Stimulated activated CD4-positive, alpha-beta T cell treated with anti-CD3 and anti-CD28 coated beads, Interleukin-1b, Interleukin-23, amount 100 ng/mL, for 48 hours (primary cell): ENCODE data around the gene PGBD5.

Experiments used
- DNase-seq: peaks from one replicate; pipeline ENCODE4 v3.0.0-alpha.2; 2020

PGBD5 gene

DNA sequence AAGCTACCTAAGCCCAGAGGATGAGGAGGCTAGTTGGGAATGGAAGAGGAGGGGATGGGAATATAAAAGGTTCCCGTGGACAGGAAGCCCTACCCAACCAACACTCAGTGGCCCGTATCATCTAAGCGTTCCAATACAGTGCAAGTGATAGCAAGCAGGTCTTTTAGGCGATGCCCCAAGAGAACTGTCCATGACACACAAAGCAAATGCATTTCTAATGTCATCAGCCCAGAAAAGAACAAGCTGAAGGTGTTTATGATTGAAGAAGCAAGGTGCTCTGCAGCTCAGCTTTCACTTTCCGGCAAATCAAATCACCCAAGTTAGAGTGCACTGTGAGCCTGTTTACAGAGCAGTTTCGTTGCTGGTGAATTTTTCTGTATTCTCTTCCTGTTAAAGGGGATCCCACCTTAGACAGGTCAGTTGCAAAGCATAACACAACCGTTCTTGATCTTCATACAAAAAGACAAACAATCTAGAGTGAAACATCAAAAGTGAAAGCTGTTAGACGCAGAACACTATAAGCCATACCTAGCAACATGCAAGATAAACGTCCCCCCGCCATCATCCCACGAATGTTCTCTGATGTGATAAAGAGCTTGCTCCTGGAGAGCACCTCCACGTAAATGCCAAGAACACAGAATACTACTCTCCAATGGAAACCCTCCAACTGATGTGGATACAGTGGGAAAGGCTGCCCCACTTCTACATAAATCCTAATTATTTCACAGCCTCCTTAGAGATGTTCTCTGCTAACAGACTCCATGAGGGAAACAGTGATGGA lies 54.0 kb downstream of the PGBD5 start:
- no peak for DNase-seq

DNA sequence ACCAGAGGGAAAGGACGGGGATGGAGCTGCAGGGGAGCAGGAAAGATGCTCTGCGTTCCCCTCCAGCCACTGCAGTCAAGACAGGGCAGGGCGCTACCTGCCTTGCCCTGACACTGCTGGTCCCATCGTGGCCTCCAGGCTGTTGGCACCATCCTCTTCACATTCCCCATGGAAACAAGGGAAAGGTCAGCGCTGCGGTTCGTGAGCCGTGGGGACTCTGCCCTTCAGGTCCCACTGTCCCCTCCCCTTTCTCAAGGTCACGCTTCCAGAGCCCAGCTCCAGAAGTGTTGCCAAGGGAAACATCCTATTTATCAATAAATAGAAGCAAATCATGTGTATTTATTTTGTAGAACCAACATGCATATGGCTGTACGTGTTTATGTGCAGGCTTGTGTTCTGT lies 56.0 kb downstream of the PGBD5 start:
- DNase-seq, result no peak

DNA sequence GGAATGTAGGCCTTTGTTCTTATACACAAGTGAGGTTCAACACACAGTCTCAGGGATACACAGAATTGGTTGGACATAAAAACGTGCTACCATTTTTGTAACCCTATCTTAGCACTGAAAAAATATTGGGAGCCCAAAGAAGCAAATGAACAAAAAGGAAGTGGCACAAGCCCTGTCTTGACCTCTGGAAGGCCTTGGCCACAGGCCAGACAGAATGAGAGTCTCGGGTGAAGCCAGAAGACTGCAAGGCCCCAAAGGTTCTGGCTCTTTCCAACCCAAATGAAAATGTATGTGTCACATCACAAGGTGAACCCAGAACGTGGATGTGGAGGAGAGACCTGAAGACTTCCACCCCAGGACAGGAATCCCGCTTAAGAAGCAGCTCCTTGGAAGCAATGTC lies 57.3 kb downstream of the PGBD5 start:
- no peak for DNase-seq

DNA sequence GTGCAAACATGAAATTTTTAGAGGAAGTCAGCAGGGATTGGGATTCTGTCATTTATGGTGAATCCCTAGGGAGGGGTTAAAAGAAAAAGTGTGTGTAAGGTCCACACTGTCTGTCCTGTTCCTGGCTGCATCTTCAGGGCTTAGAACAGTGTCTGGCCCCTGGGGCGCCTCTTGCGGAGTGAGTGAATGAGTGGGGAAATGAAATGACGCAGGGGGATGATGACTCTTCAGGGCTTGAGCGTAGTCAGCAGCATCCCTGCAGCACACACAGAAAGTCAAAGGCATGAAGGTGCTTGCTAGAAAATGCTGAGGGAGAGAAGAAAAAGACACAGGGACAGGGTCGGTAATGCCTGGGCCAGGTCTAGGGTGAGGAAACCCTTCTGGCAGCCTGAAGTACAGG lies 57.8 kb downstream of the PGBD5 start:
- DNase-seq, result no peak

DNA sequence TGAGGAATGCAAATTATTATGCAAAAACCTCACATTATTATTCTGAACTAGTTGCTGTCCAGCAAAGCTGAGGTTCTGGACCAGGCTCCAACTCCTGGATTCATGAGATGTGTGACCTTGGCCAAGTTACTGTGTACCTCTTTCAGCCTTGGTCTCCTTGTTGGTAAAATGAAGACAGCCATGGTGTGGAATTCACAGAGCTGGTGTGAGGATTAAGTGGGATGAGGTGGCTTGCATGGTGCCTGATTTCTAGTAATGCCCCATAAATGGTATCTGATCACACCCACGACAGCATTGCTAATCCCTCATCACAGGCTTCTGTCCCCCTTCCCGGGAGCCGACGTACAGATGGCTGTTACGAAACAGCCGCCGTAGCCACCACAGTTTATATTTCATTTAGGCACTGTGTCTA lies 59.6 kb downstream of the PGBD5 start:
- DNase-seq, result no peak

DNA sequence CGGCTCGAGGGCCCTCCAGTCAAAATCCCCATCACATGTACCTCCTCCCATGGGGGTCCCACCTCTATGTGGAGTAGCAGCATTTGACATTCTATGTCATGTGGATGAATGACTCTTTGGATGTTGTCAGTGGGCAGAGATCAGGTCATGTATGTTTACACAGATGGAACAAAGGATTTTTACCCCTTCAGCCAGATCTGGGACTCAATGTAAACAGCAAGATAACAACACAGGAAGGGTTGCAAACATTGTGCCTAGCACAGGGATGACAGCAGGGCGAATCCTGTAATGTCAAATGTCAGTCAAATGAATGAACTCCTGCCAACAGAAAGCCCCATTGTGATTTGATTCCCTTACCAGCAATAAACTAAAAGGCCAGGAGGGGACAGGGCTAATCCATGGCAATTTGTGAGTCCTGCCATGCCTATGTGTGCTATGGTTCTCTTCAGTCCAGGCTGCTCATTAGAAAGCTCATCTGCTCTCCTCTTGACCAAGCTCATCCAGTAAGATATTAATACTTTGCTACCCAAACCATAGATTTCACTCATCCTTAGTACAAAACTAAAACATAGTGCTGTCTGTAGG lies 60.3 kb downstream of the PGBD5 start:
- no peak for DNase-seq

DNA sequence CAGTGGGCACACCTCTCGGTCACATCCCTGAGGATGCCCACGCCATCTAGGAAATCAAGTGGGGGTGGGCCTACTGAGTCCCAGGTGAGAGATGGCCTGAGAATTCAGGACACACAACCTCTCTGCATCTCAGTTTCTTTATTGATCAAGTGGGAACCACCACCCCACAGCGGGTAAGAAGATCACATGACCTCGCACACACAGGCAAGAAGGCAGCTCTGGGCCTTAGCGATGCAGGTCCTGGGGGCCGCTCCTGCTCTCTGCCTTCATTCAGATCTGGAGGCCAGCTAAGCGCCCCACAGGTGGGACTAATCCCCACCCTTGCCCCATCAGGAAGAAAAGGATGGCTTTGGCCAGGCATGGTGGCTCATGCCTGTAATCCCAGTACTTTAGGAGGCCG lies 63.2 kb downstream of the PGBD5 start:
- DNase-seq, result no peak

DNA sequence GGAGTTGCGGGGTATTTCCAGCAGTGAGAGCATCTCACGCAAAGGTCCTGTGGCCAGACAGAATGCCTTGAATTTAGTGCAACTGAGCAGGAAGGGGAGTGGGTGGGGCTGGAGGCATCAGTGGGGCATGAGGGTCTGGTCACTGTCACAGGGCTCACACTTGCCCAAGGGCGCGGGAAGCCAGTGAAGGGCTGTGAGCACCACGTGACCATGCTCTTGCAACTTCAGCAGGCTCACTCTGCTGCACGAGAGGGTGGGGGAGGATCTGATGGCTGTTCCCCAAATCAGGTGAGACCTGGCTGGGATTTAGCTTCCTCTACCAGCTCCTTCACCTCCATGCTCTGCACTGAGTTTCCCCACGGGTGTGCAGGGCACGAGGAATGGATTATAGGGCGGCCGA lies 64.2 kb downstream of the PGBD5 start:
- DNase-seq, result no peak

DNA sequence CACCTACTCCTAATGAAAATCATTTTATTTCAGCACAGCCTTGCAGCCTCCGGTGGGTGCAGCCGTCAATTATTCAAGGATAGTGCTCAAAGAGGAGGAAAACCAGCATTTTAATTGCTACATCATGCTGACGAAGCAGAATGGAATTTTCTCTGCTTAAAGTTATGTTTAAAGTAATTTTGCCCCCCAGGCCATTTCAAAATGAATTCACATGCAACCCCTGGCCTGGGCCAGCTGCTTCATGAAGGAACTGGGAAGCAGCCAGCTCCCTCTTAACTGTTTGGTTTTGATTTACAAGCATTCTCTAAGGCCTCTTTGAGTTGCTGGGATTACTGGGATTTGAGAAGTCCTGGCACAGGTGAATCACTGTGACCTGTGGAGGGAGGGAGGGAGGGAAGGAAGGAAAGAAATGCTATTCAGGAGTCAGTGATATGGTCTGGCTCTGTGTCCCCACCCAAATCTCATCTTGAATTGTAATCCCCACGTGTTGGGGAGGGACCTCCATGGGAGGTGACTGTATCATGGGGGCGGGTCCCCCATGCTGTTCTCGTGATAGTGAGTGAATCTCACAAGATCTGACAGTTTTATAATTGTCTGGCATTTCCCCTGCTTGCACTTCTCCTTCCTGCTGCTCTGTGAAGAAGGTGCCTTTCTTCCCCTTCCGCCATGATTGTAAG lies 66.0 kb downstream of the PGBD5 start:
- DNase-seq, result no peak

DNA sequence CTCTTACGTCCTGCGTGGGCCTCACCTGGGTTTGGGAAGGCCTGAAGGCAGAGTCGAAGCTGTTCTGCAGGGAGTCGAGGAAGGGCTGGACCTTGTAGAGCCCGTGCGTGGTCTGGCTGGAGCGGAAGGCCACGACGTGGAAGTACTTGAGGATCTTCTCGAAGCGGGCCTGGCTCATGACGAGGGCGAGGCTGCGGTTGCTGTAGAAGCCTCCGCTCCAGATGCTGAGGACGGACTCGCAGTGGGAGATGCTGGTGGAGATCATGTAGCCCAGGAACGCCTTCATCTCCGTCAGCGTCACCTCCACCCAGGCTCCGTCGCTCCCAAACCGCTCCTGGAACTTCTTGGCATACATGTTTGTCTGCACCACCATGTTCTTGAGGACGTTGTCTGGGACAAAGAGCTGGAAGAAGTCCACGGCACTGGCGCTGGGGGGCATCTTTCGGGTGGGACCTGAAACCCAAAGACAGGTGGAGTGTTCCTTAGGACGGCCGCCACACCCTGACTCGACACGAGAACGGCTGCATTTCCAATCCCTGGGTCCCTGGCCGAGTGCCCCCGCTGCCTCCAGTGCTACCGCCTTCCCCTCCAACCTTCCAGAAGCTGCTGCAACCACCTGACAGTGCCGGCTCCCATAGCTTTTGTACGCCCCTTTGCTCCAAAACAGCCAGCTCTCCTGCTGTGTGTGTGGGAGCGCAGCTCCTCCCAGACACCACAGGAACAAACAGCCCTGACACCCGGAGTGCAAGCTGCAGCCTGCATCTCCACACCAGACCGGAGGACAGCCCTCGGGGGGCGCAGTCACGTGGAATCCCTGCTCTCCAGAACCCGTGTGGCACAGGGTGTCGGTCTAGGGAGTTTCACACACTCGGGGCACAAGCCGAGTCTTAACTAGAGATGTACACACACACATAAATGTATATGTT lies 69.0 kb downstream of the PGBD5 start:
- DNase-seq, result no peak

DNA sequence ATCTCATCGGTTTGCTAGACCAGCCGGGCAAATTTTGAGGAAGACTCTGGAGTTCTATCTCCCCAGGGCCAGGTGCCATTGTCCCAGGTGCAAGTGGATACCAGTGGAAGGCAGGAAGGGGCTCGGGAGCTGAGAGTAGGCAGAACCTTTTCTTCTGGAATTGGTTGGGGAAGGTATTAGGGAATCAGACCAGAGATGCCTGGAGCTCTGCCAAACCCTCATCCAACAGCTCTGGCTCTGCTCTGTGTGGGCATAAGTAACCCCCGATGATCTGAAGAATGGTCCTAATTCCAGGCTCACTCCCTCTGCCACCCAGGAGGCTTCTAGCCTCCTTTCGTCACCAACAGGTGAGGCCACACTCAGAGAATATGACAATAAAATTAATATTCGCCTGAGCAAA lies 69.9 kb downstream of the PGBD5 start:
- no peak for DNase-seq

DNA sequence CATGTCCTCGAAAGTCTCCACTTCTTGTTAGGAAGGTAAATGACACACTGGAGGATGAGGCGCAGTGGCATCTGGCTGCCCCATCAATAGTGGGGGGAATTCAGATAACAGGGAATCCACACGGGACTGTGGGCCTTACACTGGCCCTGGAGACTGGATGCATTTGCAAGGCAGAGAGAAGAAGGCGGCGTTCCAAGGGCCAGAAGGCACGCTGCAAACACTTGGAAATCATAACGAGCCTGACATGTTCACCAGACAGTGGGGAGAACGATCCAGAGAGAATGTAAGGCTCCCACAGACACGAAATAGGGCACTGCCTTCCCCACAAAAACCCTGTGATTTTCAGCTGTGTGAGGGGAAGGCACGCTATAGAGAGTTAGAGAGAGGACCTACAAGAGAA lies 70.5 kb downstream of the PGBD5 start:
- no peak for DNase-seq

DNA sequence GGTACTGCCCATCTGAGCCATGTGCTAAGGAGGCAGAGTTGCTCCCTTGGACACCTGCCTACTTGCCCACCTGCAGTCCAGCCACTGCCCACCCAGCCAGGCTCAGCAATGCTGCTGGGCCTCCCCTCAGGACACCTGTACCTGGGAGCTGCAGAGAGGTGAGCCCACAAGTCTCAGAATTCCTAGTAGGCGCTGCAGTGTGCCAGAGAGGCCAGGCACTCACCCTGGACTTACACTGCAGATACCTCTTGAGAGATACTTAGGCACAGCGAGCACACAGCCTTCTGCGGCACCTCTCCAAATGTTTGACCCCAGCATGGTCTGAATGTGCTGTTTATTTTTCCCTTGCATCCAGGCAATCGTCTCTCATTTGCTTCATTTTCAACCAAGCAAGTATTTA lies 71.0 kb downstream of the PGBD5 start:
- DNase-seq, result no peak

DNA sequence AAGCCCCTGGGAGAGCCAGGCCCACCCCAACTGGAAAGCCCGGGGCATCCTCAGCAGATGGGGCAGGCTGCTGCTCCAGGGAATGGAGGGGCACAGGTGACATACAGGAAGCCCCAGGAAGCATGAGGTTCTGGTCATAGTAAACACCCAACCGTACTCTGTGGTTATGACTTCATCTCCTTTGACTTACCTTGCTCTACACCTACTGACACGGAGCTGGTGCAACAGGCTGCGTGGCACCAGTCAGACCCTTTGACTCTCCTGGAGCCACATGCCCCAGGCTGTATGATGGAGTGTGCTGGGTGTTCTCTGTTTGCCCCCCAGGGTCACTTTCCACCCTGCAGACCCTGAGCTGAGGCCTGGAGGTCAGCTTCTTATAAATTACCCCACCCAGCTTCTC lies 72.1 kb downstream of the PGBD5 start:
- no peak for DNase-seq

DNA sequence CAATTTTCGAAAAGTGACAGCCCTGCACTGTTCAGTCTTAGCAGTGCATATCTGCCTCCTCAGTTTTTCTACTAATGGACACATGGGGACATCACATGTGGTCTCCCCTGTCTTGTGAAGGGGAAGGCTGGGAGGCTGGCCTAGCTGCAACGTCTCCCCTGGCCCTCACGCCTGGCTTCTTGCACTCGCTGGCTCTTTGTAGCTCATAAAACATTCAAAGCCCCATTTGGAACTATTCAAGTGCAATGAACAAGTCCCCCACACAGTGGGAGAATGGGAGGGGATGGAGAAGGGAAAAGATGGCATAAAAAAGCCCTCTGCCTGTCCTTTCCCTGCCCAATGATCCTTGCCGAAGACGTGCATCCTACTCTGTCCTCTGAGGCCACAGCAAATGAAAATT lies 73.6 kb downstream of the PGBD5 start:
- DNase-seq, result no peak

DNA sequence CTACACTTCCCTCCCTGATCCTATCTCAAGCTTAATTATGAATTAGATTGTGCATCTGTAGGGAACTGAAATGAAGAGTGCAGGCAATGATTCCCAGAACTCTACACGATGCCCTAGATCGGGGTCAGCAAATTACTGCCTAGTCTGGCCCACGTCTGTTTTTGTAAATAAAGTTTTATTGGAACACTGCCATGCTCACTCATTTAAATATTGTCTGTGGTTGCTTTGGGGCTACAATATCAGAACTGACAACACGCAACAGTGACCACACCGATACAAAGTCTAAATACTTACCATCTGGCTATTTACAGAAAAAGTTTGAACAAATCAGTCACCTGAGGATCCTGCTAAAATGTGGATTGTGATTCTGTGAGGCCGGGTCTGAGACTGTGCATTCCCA lies 74.1 kb downstream of the PGBD5 start:
- DNase-seq, result no peak

DNA sequence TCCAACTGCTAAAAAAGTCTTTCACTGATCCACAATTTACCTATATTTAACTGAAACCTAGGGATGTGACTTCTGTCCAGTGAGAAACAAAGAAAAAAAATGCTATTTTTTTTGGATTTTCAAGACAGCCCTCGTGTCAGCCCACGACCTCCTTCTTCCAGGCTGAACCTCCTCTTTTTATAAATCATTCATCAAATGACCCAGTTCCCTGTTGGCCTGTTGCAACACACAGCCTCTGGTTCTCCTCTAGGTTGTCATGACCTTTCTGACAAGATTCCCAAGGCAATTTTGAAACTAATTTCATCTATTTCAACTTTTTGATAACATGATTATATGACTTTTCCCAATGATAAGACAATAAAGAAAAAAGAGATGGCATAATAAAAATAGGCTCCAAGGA lies 74.6 kb downstream of the PGBD5 start:
- no peak for DNase-seq

DNA sequence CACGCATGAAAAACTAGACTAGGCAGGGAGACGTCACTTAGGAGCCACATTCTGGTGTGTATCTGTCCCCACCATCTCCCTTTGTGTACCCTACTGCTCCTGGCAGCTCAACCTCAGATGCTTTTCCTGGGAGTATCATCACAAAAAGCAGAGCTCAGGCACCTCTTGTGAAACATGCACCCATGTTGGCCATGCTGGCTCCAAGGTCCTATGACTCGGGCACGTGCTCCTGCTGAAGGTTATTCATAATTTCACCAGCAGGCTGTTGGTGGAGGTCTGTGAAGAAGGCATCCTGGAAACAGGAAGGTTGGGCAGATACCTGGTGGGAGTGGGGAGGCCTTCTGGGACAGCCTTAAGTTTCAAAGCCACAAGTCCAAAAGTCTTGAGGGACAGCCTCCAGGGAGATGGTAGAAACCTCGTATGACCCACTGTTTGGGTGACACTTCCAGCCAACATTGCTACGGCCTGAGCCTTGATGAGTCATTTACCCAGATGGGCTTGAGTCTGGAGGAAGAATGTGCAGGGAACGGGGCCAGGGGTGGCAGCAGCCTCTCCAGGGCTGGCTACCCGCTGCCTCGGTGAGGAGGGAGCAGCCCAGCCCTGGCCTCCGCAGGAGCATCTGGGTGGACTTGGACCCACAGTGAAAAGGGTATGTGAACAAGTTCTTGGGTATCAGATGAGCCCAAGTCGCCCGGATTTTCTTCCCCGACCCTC lies 75.8 kb downstream of the PGBD5 start:
- no peak for DNase-seq

DNA sequence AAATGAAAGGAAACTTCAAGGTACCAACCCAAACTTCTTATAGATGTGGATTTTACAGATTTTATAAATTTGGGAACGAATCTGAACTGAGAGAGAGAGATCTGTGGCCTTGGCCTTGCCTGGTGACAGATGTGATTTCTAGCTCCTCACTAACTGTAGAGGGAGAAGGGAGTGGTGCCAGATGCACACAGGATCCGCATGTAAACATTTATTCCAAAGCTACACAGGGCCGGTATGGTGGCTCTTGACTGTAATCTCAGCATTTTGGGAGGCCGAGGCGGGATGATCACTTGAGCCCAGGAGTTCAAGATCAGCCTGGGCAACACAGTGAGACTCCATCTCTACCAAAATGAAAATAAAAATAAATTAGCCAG lies 77.1 kb downstream of the PGBD5 start:
- DNase-seq, result no peak

DNA sequence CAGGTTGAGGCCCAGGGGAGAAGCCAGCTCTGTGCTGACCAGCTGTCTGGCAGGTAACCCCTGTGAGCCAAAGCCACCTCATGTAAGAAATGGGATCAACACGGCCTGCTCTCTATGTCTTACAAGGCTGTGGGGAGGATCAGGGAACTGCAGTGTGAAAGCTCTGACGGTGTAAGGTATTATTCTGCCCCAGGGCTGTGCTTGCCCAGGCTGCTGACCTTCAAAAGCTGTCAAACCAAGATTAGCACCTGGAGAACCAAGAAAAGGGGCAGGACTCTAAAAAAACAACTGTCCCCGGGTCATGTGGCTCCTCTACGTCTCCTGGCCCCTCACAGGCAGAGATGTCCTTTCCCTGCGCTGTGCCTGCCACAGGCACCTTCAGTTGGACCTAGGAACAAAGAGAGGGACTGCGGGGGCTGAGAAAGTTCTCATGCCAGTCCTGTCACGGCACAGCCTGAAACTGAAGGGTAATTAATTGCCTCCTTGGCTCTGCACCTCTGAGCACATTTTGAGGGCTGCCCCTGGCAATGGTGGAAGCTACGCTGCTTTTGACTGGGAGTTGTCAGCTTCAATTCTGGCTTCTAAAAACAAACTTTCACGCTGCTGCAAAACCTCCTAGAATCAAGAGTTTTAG lies 77.6 kb downstream of the PGBD5 start:
- DNase-seq, result no peak

DNA sequence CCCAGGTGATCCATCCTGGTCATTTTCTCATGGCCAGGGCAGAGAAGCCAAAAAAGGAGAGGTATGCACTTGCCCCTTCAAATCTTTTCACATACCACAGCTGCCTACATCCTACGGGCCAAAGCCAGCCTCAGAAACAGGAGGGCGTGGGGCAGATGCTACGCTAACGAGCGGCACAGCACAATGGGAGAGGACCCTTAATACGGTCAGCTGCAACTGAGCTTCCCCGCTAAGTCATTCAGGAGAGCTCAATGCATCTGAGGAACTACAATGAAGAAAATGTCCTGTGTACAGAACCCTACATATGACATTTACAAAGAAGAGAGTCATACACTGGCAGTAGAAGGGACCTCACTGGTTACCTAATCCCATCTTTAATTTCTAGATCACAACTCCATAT lies 78.2 kb downstream of the PGBD5 start:
- DNase-seq, result no peak
